Measurements from ENCODE around the gene PDZRN4. TPM values are rescaled to one million over a fixed set of nuclear protein-coding genes. Genes with fewer than 3 reads are reported as not detected.

The PDZRN4 gene
- total and polyA plus RNA-seq, 8 donors: 0.58 to 29.0 (median 2.2) TPM

DNA sequence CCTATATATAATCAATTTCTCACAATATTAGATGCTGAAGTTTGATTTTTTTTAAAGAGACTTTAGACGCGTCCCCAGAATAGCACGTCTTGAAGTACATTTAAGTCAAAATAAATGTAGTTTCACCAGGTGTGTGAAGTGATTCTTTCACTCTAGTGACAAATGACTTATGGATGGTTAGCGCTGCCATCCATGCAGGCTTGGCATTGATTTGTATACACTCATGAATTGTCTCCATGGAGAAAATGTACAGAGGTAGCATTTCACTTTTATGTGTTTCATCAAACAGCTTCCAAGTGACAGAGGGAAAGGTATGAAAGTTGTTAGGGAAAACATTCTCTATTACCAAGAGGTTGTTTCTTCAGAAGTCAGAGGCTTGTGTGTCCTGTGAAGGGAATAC lies 360.8 kb downstream of the PDZRN4 start:
- Histone ChIP-seq H3K27ac (no peak overlapping the region), H3K9me3 (no peaks in the 10 kb centered on the region), H3K36me3 (no peaks in the 10 kb centered on the region), H3K4me1 (peaks cover 0 to 12% (median 1%) of the 10 kb centered on the region in 4 donors), H3K4me3 (no peak overlapping the region), H3K27me3 (no peaks in the 10 kb centered on the region)
- WGBS, 5 donors: 89 to 98% (median 94%) methylated on average over 4 of the region's 4 CpGs
- no peak for DNase-seq
- TF ChIP-seq EP300 (IDR thresholded peaks at IDR 0.05) (no peak), CTCF (IDR thresholded peaks at IDR 0.05) (no peak), POLR2A (IDR thresholded peaks at IDR 0.05) (no peak), POLR2AphosphoS5 (IDR thresholded peaks at IDR 0.05) (no peak)
- intact Hi-C loops (cut with DNase I; ENCODE audit: low total_unique reads): no loop called here

- Histone ChIP-seq H3K4me3 (no peak overlapping the region), H3K27me3 (no peaks in the 10 kb centered on the region), H3K4me1 (peaks cover 0 to 6% (median 0%) of the 10 kb centered on the region in 4 donors), H3K36me3 (peaks cover 0 to 11% (median 0%) of the 10 kb centered on the region in 4 donors), H3K27ac (no peak overlapping the region), H3K9me3 (no peaks in the 10 kb centered on the region)
- intact Hi-C loops (cut with DNase I; ENCODE audit: low total_unique reads): no loop called here
- no peak for TF ChIP-seq CTCF (IDR thresholded peaks at IDR 0.05)
- 72 to 80% (median 75%) methylated on average over 9 of the region's 9 CpGs for WGBS, 5 donors
- no peak for DNase-seq
These were observed 364.5 kb downstream of the PDZRN4 start for GRCh38 chr12:41552588-41552987.

DNA sequence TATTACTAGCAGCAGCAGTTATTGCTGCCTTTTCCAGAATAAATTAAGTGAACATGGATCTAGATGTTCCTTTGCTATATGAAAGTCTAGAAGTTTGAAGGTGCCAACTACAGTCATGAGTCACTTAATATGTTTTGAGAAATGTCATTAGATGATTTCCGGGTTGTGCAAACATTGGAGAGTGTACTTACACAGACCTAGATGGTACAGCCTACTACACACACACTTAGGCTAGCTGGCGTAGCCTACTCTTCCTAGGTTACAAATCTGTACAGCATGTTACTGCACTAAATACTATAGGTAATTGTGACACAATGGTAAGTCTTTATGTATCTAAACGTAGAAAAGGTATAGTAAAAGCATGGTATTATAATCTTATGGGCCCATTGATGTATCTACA lies 368.1 kb downstream of the PDZRN4 start:
- Histone ChIP-seq H3K27ac (no peak overlapping the region), H3K9me3 (no peaks in the 10 kb centered on the region), H3K4me1 (peaks cover 0 to 6% (median 0%) of the 10 kb centered on the region in 4 donors), H3K27me3 (no peaks in the 10 kb centered on the region), H3K4me3 (no peak overlapping the region), H3K36me3 (peaks cover 0 to 12% (median 0%) of the 10 kb centered on the region in 4 donors)
- peak in 1 of 2 donors; percentile 26 for DNase-seq
- TF ChIP-seq POLR2AphosphoS5 (IDR thresholded peaks at IDR 0.05) (no peak), EP300 (IDR thresholded peaks at IDR 0.05) (no peak), CTCF (IDR thresholded peaks at IDR 0.05) (no peak), POLR2A (IDR thresholded peaks at IDR 0.05) (no peak)
- 47 to 73% (median 62%) methylated on average over 3 of the region's 3 CpGs for WGBS, 5 donors
- intact Hi-C loops (cut with DNase I; ENCODE audit: low total_unique reads): no loop called here

DNA sequence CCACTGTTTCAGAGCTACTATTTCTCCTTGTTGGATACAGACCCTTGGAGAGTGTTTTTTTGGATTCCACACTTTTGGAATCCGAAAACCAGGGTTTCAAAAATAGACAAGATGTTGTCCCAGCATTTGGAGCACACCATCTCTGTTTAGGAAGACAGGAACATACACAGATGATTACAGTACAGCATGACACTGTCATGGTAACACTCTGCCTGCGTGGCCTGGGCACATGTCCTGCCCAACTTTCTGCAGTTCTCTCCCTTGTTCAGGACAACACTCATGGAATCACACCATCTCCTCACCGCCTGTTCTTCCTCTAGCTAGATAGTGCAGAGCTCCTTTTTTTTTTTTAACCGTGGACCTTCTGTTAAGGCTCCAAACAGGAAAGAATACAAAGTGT lies 369.2 kb downstream of the PDZRN4 start:
- intact Hi-C loops (cut with DNase I; ENCODE audit: low total_unique reads): no loop called here
- Histone ChIP-seq H3K4me3 (no peak overlapping the region), H3K4me1 (peaks cover 0 to 6% (median 0%) of the 10 kb centered on the region in 4 donors), H3K36me3 (peaks cover 0 to 12% (median 0%) of the 10 kb centered on the region in 4 donors), H3K9me3 (no peaks in the 10 kb centered on the region), H3K27me3 (no peaks in the 10 kb centered on the region), H3K27ac (no peak overlapping the region)
- no peak for DNase-seq
- no peak for TF ChIP-seq POLR2A (IDR thresholded peaks at IDR 0.05)
- no peak for TF ChIP-seq EP300 (IDR thresholded peaks at IDR 0.05)
- no peak for TF ChIP-seq POLR2AphosphoS5 (IDR thresholded peaks at IDR 0.05)
- no peak for TF ChIP-seq CTCF (IDR thresholded peaks at IDR 0.05)
- WGBS, 5 donors: 89 to 91% (median 90%) methylated on average over 4 of the region's 4 CpGs

Data from stomach (tissue), 9 donors.